ENCODE data around the gene SNIP1. TPM values are rescaled to one million over a fixed set of nuclear protein-coding genes. Genes with fewer than 3 reads are reported as not detected.
"Not testable (repeated sequence)": the region's sequence is repeated elsewhere in the genome, so short reads cannot be mapped to it uniquely, and the experiment has no call there.

SNIP1 gene
- total RNA-seq, 3 donors from 2014 or later (not counting 1 experiment from before 2014, with no cell fraction given), result 67.2 to 74.8 (median 68.1) TPM

DNA sequence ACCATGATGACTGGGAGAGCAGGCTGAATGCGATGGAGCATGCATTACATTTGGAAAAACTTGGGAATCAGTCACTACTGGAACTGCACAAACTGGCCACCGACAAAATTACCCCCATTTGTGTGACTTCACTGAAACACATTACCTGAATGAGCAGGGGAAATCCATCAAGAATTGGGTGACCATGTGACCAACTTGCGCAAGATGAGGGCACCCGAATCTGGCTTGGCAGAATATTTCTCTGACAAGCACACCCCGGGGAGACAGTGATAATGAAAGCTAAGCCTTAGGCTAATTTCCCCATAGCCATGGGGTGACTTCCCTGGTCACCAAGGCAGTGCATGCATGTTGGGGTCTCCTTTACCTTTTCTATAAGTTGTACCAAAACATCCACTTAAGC, 9.1 kb downstream of the SNIP1 start:
- H3K4me1 Mint-ChIP-seq, result peaks cover 12 to 18% of the 10 kb centered on the region in 2 donors
- intact Hi-C loops (cut with micrococcal nuclease), result no loop called here
- Histone ChIP-seq H3K9me3 (ENCODE audit: control insufficient read depth, insufficient read depth, low read length) (no peaks in the 10 kb centered on the region), H3K4me1 (ENCODE audit: control insufficient read depth, insufficient read depth, low read length) (no peaks in the 10 kb centered on the region), H3K27me3 (ENCODE audit: control insufficient read depth, insufficient read depth, low read length) (no peaks in the 10 kb centered on the region), H3K36me3 (ENCODE audit: control insufficient read depth, insufficient read depth, low read length) (peaks cover 31% of the 10 kb centered on the region), H3K27ac (ENCODE audit: low read length) (no peak overlapping the region), H3K4me3 (ENCODE audit: low read length) (no peak overlapping the region)
- H3K27ac Mint-ChIP-seq, result peak overlapping the region in 1 of 2 donors; percentile 26
- no peaks in the 10 kb centered on the region for H3K9me3 Mint-ChIP-seq
- DNase-seq, result no peak
- TF ChIP-seq, protein P1, sequence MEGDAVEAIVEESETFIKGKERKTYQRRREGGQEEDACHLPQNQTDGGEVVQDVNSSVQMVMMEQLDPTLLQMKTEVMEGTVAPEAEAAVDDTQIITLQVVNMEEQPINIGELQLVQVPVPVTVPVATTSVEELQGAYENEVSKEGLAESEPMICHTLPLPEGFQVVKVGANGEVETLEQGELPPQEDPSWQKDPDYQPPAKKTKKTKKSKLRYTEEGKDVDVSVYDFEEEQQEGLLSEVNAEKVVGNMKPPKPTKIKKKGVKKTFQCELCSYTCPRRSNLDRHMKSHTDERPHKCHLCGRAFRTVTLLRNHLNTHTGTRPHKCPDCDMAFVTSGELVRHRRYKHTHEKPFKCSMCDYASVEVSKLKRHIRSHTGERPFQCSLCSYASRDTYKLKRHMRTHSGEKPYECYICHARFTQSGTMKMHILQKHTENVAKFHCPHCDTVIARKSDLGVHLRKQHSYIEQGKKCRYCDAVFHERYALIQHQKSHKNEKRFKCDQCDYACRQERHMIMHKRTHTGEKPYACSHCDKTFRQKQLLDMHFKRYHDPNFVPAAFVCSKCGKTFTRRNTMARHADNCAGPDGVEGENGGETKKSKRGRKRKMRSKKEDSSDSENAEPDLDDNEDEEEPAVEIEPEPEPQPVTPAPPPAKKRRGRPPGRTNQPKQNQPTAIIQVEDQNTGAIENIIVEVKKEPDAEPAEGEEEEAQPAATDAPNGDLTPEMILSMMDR (IDR thresholded peaks at IDR 0.05), result no peak
- H3K27me3 Mint-ChIP-seq (ENCODE audit: low read depth in 2 of 2), result no peaks in the 10 kb centered on the region
- ATAC-seq, result no peak
- H3K4me3 Mint-ChIP-seq, result no peak overlapping the region
- H3K36me3 Mint-ChIP-seq, result peaks cover 20% of the 10 kb centered on the region
- WGBS (ENCODE audit: insufficient coverage), result 91% methylated on average over 5 of the region's 5 CpGs

DNA sequence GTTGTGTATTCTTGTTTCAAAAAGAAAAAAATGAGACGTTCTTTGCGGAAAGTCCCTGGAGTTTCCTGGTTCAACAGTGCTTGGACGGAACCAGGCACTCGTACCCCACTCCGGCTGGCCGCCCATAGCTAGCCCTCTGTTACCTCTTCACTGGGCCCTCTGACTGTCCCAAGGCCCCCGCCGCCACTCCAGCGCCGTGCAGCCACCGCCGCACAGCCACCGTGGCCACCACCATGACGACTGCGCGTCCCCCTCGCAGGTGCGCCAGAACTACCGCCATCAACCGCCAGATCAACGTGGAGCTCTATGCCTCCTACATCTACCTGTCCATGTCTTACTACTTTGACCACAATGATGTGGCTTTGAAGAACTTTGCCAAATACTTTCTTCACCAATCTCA, 9.6 kb downstream of the SNIP1 start:
- DNase-seq (no peak), ATAC-seq (no peak)
- H3K36me3 Mint-ChIP-seq, result peaks cover 20% of the 10 kb centered on the region
- no peak overlapping the region for H3K4me3 ChIP-seq (ENCODE audit: low read length)
- H3K4me3 Mint-ChIP-seq, result no peak overlapping the region
- peaks cover 36% of the 10 kb centered on the region for H3K36me3 ChIP-seq (ENCODE audit: control insufficient read depth, insufficient read depth, low read length)
- TF ChIP-seq, protein P1 (IDR thresholded peaks at IDR 0.05), result no peak
- H3K27ac ChIP-seq (ENCODE audit: low read length), result no peak overlapping the region
- peak overlapping the region in 1 of 2 donors; percentile 26 for H3K27ac Mint-ChIP-seq
- intact Hi-C loops (cut with micrococcal nuclease), result no loop called here
- no peaks in the 10 kb centered on the region for H3K9me3 Mint-ChIP-seq
- no peaks in the 10 kb centered on the region for H3K4me1 ChIP-seq (ENCODE audit: control insufficient read depth, insufficient read depth, low read length)
- no peaks in the 10 kb centered on the region for H3K27me3 Mint-ChIP-seq (ENCODE audit: low read depth in 2 of 2)
- no peaks in the 10 kb centered on the region for H3K9me3 ChIP-seq (ENCODE audit: control insufficient read depth, insufficient read depth, low read length)
- peaks cover 7 to 13% of the 10 kb centered on the region in 2 donors for H3K4me1 Mint-ChIP-seq
- H3K27me3 ChIP-seq (ENCODE audit: control insufficient read depth, insufficient read depth, low read length), result no peaks in the 10 kb centered on the region
- WGBS (ENCODE audit: insufficient coverage), result 97% methylated on average over 21 of the region's 21 CpGs

DNA sequence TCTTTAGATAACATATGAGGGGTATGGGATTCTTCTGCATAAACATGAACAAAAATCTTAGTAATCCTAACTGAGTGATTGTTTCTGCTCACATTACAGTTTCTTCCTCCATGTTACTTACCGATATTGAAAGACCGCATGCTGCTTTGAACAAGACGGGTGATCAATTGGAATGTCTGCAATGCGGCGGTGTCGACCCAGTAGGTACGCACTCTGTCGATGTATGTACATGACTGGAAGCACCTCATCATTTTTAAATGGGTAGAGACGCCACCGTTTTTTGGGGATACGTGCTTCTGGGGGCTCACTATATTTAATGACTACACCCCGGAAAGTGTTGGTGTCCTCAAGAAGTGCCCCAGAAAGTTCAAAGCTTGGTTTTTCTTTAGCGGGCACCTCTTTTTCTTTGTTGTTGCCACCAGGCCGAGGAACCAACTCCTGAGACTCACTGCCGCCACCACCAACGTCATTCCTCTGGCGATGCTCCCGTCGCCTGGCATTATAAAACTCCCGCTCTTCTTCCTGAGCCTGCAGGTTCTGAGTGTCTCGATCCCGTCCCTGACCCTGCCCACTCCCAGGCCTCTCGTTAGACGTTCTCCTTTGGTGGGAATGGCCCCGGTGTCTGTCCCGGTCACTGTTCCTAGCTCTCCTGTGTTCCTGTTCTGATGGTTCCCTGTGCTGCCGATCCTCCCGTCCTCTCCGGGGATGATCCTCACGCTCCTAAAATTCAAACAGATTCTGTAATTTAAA, 13.9 kb downstream of the SNIP1 start:
- WGBS (ENCODE audit: insufficient coverage), result 96% methylated on average over 30 of the region's 30 CpGs
- intact Hi-C loops (cut with micrococcal nuclease), result no loop called here
- H3K36me3 ChIP-seq (ENCODE audit: control insufficient read depth, insufficient read depth, low read length), result peaks cover 57% of the 10 kb centered on the region

DNA sequence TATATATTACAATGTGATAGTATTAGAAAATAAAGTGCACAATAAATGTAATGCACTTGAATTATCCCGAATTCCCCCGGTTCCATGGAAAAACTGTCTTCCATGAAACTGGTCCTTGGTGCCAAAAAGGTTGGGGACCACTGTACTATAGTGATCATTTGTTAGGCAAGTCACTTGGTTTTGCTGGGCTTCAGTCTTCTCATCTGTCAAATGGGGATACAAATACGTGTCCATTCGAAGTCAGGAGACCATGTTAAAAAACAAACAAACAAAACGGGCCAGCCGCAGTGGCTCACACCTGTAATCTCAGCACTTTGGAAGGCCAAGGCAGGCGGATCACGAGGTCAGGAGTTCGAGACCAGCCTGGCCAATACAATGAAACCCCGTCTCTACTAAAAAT, 14.9 kb downstream of the SNIP1 start:
- H3K4me1 Mint-ChIP-seq, result peaks cover 21 to 22% of the 10 kb centered on the region in 2 donors
- DNase-seq; H3K4me3 Mint-ChIP-seq; intact Hi-C loops (cut with micrococcal nuclease); H3K9me3 ChIP-seq (ENCODE audit: control insufficient read depth, insufficient read depth, low read length); H3K4me1 ChIP-seq (ENCODE audit: control insufficient read depth, insufficient read depth, low read length); H3K27me3 Mint-ChIP-seq (ENCODE audit: low read depth in 2 of 2); H3K27me3 ChIP-seq (ENCODE audit: control insufficient read depth, insufficient read depth, low read length); H3K27ac Mint-ChIP-seq; ATAC-seq; H3K9me3 Mint-ChIP-seq; H3K4me3 ChIP-seq (ENCODE audit: low read length); H3K27ac ChIP-seq (ENCODE audit: low read length): not testable (repeated sequence)
- peaks cover 54% of the 10 kb centered on the region for H3K36me3 ChIP-seq (ENCODE audit: control insufficient read depth, insufficient read depth, low read length)
- peaks cover 11% of the 10 kb centered on the region for H3K36me3 Mint-ChIP-seq
- 98% methylated on average over 10 of the region's 10 CpGs for WGBS (ENCODE audit: insufficient coverage)

More for the DNA sequence above, 13.9 kb downstream of the SNIP1 start:
- Histone ChIP-seq H3K27me3 (ENCODE audit: control insufficient read depth, insufficient read depth, low read length) (no peaks in the 10 kb centered on the region), H3K4me1 (ENCODE audit: control insufficient read depth, insufficient read depth, low read length) (no peaks in the 10 kb centered on the region), H3K27ac (ENCODE audit: low read length) (no peak overlapping the region), H3K4me3 (ENCODE audit: low read length) (no peak overlapping the region), H3K9me3 (ENCODE audit: control insufficient read depth, insufficient read depth, low read length) (no peaks in the 10 kb centered on the region)
- Mint-ChIP-seq H3K9me3 (no peaks in the 10 kb centered on the region), H3K27me3 (ENCODE audit: low read depth in 2 of 2) (no peaks in the 10 kb centered on the region), H3K36me3 (peaks cover 17% of the 10 kb centered on the region), H3K4me3 (no peak overlapping the region), H3K27ac (no peak overlapping the region), H3K4me1 (peaks cover 13 to 22% of the 10 kb centered on the region in 2 donors)
- TF ChIP-seq, protein P1 (IDR thresholded peaks at IDR 0.05), result no peak
- no peak for DNase-seq
- ATAC-seq, result no peak

Measured in natural killer cell (primary cell).